NCI-H1105 treated with DMSO at 0.1 percent for 48 hours (cell line): ENCODE results near the gene JMY.

Source experiments
- DNase-seq: peaks from one replicate; lab custom pipeline; 2025; lab: John Stamatoyannopoulos, UW

JMY gene, protein sequence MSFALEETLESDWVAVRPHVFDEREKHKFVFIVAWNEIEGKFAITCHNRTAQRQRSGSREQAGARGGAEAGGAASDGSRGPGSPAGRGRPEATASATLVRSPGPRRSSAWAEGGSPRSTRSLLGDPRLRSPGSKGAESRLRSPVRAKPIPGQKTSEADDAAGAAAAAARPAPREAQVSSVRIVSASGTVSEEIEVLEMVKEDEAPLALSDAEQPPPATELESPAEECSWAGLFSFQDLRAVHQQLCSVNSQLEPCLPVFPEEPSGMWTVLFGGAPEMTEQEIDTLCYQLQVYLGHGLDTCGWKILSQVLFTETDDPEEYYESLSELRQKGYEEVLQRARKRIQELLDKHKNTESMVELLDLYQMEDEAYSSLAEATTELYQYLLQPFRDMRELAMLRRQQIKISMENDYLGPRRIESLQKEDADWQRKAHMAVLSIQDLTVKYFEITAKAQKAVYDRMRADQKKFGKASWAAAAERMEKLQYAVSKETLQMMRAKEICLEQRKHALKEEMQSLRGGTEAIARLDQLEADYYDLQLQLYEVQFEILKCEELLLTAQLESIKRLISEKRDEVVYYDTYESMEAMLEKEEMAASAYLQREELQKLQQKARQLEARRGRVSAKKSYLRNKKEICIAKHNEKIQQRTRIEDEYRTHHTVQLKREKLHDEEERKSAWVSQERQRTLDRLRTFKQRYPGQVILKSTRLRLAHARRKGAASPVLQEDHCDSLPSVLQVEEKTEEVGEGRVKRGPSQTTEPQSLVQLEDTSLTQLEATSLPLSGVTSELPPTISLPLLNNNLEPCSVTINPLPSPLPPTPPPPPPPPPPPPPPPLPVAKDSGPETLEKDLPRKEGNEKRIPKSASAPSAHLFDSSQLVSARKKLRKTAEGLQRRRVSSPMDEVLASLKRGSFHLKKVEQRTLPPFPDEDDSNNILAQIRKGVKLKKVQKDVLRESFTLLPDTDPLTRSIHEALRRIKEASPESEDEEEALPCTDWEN

DNA sequence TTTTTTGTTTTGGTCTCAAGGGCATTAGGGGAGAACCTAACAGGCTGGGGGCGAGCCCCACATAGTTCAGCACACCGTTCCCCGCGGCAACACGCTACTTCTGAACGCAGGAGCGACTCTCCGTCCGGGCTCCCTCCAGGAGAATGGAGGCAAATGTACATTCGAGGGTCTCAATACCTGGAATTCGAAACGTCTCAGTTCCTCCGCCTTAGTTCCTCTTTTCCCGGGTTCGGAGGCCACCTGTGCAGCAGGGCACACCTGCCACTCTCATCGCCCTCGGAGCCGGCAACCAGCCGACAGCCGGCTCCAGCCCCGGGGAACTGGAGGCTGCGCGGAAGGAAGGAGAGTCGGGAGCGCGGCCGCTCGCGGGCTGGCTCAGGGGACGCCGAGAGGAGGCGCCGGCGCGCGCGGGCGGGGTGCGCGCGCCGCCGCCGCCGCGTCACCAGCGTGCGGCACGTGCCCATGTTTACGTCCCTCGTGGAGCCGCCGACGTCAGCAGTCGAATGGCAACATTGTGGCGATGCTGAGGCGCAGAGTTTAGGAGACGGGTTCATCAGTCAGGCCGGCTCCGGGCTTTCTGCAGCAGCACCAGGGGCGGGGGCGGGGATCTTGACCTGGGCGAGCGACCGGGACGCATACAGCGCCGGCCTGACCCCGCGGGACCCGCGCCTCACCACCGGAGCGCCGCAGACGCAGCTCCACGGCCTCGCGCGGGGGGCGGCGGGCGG is at the start of gene JMY:
JMY (plus strand) TSS at position 498 of the 728 bp plus-strand sequence. CDS start 520 bp downstream, outside the sequence.
- peak; percentile 73 for DNase-seq

DNA sequence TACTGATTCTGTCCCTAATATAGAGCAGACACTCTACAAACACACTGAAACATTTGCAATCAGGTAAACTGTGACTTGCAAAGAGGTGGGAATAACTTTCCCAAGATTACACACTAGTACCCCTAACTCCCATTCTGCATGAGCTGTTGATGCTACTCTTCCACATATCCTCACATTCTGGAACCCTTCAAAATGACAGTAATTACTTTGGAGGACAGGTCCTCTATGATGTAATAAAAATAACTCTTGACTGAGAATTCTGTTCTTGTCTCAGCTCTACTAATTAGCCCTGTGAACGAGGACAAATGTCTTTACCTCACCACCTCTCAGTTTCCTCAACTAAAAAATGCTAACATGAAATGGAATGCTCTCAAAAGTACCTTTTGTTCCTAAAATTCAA is 49.5 kb upstream of the JMY start:
- no peak for DNase-seq

- no peak for DNase-seq
These were observed 46.3 kb upstream of the JMY start for GRCh38 chr5:79189439-79190234.

DNA sequence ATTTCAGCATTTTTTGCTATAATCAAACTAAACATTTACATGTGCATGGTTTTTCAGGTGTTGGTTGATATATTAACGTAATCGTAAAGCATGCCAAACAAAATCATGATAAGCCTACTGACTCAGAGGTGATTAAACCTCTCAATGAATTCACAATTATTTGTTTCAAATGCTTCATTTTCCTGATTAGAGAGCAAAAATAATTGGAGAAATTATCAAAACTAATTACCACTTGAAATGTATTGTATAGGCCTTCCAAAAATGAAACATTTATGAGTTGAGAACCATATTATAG is 45.7 kb upstream of the JMY start:
- no peak for DNase-seq

GRCh38 chr5:79191457-79191856 is 44.5 kb upstream of the JMY start:
- DNase-seq: no peak

- DNase-seq: no peak
These were observed 42.3 kb upstream of the JMY start for GRCh38 chr5:79193643-79194042.

DNA sequence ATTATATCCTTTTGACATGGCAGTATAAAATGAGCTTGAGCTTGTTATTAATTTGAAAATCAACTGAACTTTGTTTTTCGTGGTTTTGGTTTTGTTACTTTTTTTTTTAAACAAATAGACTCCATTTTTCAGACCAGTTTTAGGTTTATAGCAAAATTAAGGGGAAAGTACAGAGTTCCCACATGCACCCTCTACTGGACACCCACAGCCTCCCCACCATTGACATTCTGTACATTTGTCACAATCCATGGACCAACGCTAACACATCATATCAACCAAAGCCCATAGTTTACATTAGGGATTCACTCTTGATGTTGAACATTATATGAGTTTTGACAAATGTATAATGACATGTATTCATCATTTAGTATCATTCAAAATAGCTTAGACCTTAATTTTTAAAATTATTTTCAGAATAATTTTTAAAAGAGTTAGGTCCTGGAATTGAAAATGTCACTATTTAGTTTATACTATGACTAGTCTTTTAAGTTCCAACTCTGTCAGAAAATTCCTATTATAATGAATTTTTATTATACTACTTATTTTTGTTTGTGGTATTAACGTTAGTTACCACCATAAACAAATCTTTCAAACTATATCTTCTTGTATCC is 35.3 kb upstream of the JMY start:
- DNase-seq: no peak

GRCh38 chr5:79201206-79201605 is 34.7 kb upstream of the JMY start:
- no peak for DNase-seq

- no peak for DNase-seq
These were observed 33.9 kb upstream of the JMY start for GRCh38 chr5:79202076-79202475.

- no peak for DNase-seq
These were observed 30.0 kb upstream of the JMY start for GRCh38 chr5:79205965-79206364.

- DNase-seq: no peak
These were observed 29.4 kb upstream of the JMY start for GRCh38 chr5:79206541-79206940.

- DNase-seq: no peak
These were observed 26.4 kb upstream of the JMY start for GRCh38 chr5:79209505-79209904.

DNA sequence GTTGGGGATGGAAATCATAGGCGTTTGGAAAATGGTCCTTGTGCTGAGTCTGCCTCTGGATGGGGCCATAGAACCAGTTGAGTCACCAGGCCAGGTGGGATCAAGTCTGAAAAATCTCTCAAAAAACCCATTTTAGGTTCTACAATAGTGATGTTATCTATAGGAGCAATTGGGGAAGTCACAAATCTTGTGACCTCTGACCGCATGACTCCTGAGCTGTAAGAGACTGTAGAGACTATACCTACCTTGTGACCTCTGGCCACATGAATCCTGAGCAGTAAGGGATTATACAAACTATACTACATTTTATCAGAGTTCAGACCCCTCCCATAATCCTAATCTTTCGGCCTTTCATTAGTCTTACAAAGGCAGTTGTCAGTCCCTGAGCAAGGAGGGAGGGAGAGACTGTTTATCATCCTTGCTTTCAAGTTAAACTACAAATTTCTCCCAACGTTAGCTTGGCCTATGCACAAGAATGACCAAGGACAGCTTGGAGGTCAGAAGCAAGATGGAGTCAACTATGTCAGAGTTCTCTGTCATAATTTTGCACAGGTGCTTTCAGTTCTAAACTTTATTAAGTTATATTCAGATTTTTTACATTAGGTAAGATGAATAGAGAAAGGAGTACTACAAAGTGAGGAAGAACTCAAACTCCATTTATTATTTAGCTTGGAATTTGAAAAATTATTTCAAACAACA is 11.5 kb upstream of the JMY start:
- DNase-seq: no peak

GRCh38 chr5:79225026-79225425 is 10.9 kb upstream of the JMY start:
- no peak for DNase-seq

GRCh38 chr5:79225441-79225840 is 10.5 kb upstream of the JMY start:
- no peak for DNase-seq

GRCh38 chr5:79227484-79228025 is 8.4 kb upstream of the JMY start:
- DNase-seq: no peak

GRCh38 chr5:79229357-79230174 is 6.4 kb upstream of the JMY start:
- DNase-seq: no peak

DNA sequence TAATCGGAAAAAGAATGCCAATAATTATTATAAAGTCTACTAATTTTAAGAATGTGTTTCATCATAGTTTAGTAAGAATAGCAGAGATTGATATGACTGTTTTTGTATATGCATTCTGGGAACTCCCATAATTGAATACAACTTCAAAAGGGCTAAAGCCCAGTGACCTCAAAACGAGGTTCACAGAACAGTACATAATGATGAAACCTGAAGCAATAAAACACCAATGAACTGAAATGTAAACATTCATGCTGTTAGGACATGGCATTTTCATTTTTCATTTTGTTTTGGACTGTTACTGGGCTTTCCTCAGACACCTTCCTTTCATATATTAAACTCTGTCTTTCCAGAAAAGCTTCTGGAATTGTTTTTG is 684 bp upstream of the JMY start:
- no peak for DNase-seq

DNA sequence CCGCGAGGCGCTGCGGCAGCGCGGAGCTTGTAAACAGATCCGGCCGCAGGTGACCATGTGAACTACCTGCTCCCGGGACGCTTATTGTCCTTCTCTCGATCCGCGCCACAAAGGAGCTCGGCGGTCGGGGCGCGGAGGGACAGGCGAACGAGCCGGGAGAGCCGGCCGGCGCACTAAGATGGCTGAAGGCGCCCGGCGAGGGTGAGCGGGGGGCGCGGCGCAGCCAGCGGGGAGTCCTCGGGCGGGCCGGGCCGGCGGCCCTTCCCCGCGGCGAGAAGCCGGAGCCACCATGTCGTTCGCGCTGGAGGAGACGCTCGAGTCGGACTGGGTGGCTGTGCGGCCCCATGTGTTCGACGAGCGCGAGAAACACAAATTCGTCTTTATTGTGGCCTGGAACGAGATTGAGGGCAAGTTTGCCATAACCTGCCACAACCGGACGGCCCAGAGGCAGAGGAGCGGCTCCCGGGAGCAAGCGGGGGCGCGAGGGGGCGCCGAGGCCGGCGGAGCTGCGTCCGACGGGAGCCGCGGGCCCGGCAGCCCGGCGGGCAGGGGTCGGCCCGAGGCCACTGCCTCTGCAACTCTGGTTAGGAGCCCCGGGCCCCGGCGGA is 535 bp downstream of the JMY start:
- peak; percentile 28 for DNase-seq
